ENCODE results near the gene GATA1.

The GATA1 gene

GRCh38 chrX:48785540-48786214 lies 713 bp upstream of the GATA1 start:
- no peak for DNase-seq

- DNase-seq: no peak
Measured at GRCh38 chrX:48786825-48787504, 575 bp downstream of the GATA1 start.

GRCh38 chrX:48787505-48788443 lies 1.4 kb downstream of the GATA1 start:
- no peak for DNase-seq

GRCh38 chrX:48789366-48790220 lies 3.2 kb downstream of the GATA1 start:
- DNase-seq: no peak

GRCh38 chrX:48790477-48790876 lies 4.1 kb downstream of the GATA1 start:
- no peak for DNase-seq

- DNase-seq: no peak
Measured at GRCh38 chrX:48791063-48791820, 4.9 kb downstream of the GATA1 start.

GRCh38 chrX:48792219-48792618 lies 5.8 kb downstream of the GATA1 start:
- no peak for DNase-seq

GRCh38 chrX:48793935-48794334 lies 7.5 kb downstream of the GATA1 start:
- no peak for DNase-seq

GRCh38 chrX:48794340-48794910 lies 8.0 kb downstream of the GATA1 start:
- DNase-seq: no peak

GRCh38 chrX:48794911-48795515 lies 8.6 kb downstream of the GATA1 start:
- no peak for DNase-seq

- no peak for DNase-seq
Measured at GRCh38 chrX:48798318-48798717, 11.9 kb downstream of the GATA1 start.

GRCh38 chrX:48800574-48801279 lies 14.3 kb downstream of the GATA1 start:
- no peak for DNase-seq

- peak; percentile 90 for DNase-seq
Measured at GRCh38 chrX:48801280-48802088, 15.1 kb downstream of the GATA1 start, which contains the start of gene HDAC6. Gene HDAC6, plus strand, starts transcription at chrX:48802067. Its CDS starts 626 bp downstream, at chrX:48802693.

- peak; percentile 72 for DNase-seq
Measured at GRCh38 chrX:48802089-48802904, 15.9 kb downstream of the GATA1 start.

GRCh38 chrX:48802905-48803200 lies 16.5 kb downstream of the GATA1 start:
- no peak for DNase-seq

- no peak for DNase-seq
Measured at GRCh38 chrX:48806081-48806480, 19.7 kb downstream of the GATA1 start.

GRCh38 chrX:48813644-48814043 lies 27.3 kb downstream of the GATA1 start:
- no peak for DNase-seq

- DNase-seq: no peak
Measured at GRCh38 chrX:48814722-48815121, 28.3 kb downstream of the GATA1 start.

GRCh38 chrX:48815266-48815665 lies 28.9 kb downstream of the GATA1 start:
- no peak for DNase-seq

Measured in activated CD4-positive, CD25-positive, alpha-beta regulatory T cell treated with anti-CD3 and anti-CD28 coated beads, Interleukin-2, amount 50 U/mL, for 72 hours (primary cell).